ENCODE data around the gene EGFLAM. TPM values are rescaled to one million over a fixed set of nuclear protein-coding genes. Genes with fewer than 3 reads are reported as not detected.

EGFLAM gene
- total RNA-seq, 4 donors from 2014 or later: 21.8 to 194 (median 46.7) TPM

DNA sequence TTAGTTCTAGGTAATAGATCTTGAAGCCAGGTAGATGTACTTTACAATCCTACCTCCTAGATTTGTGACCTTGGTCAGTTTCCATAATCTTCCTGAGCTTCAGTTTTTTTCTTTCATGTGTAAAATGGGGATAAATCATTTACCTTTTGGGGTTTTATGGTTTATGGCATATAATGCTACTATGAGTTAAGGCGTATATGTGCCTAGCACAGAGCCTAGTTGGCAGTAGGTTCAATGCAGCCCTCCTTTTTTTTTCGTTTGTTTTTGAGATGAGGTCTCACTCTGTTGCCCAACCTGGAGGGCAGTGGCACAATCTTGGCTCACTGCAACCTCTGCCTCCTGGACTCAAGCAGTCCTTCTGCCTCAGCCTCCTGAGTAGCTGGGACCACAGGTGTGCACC, 28.8 kb downstream of the EGFLAM start:
- TF ChIP-seq, protein P1, sequence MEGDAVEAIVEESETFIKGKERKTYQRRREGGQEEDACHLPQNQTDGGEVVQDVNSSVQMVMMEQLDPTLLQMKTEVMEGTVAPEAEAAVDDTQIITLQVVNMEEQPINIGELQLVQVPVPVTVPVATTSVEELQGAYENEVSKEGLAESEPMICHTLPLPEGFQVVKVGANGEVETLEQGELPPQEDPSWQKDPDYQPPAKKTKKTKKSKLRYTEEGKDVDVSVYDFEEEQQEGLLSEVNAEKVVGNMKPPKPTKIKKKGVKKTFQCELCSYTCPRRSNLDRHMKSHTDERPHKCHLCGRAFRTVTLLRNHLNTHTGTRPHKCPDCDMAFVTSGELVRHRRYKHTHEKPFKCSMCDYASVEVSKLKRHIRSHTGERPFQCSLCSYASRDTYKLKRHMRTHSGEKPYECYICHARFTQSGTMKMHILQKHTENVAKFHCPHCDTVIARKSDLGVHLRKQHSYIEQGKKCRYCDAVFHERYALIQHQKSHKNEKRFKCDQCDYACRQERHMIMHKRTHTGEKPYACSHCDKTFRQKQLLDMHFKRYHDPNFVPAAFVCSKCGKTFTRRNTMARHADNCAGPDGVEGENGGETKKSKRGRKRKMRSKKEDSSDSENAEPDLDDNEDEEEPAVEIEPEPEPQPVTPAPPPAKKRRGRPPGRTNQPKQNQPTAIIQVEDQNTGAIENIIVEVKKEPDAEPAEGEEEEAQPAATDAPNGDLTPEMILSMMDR (IDR thresholded peaks at IDR 0.05; ENCODE audit: low read depth): no peak

DNA sequence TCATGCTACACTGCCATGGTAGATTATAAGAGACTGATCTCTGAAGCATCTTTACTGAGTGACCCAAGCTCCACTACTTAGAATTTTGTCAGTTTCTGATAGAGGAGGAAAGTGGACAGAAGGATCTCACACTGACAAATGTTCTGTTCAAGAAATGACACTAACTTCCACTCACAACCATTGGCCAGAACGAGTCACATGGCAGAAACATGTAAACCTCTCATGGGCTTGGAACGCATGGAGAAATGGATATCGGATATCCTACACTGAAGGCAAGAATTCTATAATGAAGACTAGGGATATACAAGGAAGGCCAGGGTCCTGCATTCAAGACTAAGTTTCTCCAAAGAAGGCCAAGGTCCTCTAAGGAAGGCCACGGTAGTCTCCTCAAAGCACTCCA, 31.1 kb downstream of the EGFLAM start:
- TF ChIP-seq, protein P1 (IDR thresholded peaks at IDR 0.05; ENCODE audit: low read depth): no peak

DNA sequence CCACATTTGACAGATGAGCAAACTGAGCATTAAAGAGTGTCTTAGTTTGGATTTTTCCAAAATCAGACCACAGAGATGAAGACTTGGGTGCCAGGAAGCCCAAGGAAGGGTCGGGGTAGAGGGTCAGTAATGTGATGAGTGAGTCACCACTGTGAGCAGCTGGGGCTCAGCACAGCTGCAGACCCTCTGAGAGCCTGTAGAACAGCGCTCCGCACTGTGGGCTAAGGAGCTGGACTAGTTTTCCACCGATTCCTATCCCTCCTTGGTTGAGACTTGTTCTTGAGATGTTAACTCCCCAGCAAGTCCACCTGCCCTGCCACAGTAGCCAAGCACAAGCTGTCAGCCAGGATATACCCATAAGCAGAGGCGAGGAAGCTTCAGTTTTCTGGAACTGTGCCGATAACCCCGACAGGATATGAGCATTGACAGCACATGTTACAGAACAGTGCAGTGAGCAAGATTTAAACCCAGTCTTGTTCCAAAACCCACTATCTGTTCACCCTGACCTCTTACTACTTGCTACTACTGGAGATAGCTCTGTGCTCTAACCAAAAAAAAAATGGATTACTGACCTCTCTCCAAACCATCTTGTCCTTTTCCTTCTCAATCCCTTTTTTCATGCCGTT, 31.8 kb downstream of the EGFLAM start:
- TF ChIP-seq, protein P1 (IDR thresholded peaks at IDR 0.05; ENCODE audit: low read depth): no peak

DNA sequence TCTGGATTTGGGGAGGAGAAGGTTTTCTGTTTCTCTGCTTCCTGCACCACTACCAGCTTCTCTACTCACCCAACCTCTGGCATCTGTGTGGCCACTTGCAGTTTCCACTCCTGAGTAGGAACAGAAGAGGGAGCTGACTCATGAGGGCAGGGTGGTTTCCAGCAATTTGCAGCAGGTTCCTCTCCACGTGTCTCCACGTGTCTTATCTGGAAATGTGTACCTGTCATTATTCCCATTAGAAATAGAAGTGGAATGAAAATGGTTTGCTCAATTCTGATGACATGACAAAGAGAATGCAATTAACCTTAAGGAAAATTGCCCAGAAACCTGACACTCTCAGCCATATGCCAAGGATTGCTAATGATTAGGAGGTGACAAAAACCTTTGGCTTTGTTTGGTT, 33.0 kb downstream of the EGFLAM start:
- TF ChIP-seq, protein P1 (IDR thresholded peaks at IDR 0.05; ENCODE audit: low read depth): no peak

DNA sequence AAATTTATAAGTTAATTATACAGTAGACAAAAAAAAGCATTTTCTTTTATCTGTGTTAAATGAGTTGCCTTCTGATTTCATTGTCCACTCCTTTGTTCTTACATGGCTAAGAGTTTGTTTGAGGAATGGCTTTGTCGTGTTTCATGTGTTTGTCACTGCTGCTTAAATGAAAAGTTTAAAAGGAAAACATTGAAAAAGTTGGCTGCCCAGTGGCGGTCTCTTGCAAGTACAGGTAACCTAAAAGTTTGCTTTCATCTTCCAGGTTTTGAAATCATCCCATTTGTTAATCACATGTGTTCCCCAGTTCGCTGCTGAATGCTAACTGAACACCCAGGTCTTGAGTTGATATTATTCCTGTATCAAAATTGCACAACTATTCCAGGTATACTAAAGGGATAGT, 33.9 kb downstream of the EGFLAM start:
- TF ChIP-seq, protein P1 (IDR thresholded peaks at IDR 0.05; ENCODE audit: low read depth): no peak

DNA sequence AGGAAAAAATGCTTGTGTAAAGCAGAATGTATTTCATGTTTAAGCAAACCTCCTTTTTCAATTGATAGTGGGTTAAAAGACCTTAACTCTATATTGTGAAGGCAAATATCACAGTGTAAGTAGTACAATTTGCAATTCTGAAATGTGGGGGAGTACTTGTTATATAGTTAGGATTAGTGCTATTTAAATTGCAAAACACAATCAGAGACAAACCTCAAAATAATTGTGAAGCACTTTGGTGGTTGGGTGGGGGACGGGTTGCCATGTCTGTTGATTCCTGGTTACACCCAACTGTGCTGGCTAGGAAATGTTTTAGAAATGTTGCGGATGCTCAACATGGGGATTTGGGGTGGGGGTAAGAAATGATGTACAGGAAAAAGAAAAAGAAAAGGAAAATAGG, 37.4 kb downstream of the EGFLAM start:
- TF ChIP-seq, protein P1 (IDR thresholded peaks at IDR 0.05; ENCODE audit: low read depth): no peak

DNA sequence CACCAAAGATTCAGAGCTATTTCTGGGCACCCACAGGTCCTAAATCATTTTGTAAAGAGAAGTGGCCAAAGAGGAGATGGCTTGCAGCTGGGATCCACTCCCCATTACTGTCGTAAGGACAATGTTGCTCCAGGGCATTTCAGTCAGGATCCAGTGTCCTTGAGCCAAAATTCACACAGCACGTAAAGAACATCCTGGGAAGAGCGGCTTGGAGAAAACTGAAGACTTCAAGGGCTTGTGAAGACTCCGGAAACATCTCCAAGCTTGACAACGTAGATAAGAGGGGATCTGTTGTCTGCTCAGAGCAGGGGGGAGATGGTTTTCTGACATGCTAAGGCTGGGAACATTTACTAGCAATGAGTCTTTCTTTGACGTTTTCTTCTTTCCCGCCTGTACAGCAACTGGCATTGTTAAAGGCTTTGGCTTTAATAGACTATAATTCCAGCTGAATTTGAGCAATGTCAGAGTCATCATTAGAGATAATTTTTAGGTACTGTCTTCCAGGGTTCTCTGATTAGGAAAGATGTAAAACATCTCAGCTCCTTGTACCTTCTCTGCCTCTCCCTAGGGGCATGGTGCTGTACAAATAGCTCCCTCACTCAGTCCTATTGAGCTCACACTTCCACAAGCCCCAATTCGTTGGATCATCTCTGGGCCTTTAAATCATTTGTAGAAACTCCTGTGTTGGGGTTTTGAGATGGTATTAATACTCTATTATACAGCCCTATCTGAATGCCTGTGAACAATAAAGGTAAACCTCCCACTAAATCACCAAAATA, 39.7 kb downstream of the EGFLAM start:
- TF ChIP-seq, protein P1 (IDR thresholded peaks at IDR 0.05; ENCODE audit: low read depth): no peak
